Measurements from ENCODE around the gene CCL22.

- no peak for TF ChIP-seq ELK1 (IDR thresholded peaks at IDR 0.05; ENCODE audit: low read depth, low read length)
- no peak for TF ChIP-seq CTCF (IDR thresholded peaks at IDR 0.05)
- TF ChIP-seq POLR2A (IDR thresholded peaks at IDR 0.05; ENCODE audit: low read length), result no peak
- no peak for TF ChIP-seq MYC (IDR thresholded peaks at IDR 0.05; ENCODE audit: borderline replicate concordance, low read length)
- TF ChIP-seq ZC3H11A (IDR thresholded peaks at IDR 0.05), result no peak
- TF ChIP-seq ZNF302 (CRISPR knock-in tag; IDR thresholded peaks at IDR 0.05), result no peak
- no peak for TF ChIP-seq MAX (IDR thresholded peaks at IDR 0.05)
- TF ChIP-seq SMC3 (IDR thresholded peaks at IDR 0.05), result no peak
- TF ChIP-seq CHD4 (IDR thresholded peaks at IDR 0.05; ENCODE audit: borderline replicate concordance), result no peak
- no peak for TF ChIP-seq EHF (CRISPR knock-in tag; IDR thresholded peaks at IDR 0.05)
- TF ChIP-seq BHLHE40 (IDR thresholded peaks at IDR 0.05; ENCODE audit: low read depth, low read length), result no peak
- TF ChIP-seq E2F6 (IDR thresholded peaks at IDR 0.05; ENCODE audit: borderline replicate concordance, low read depth), result no peak
- no peak for TF ChIP-seq KDM5A (IDR thresholded peaks at IDR 0.05)
- no peak for TF ChIP-seq ZSCAN20 (CRISPR knock-in tag; IDR thresholded peaks at IDR 0.05)
Observed at GRCh38 chr16:57395026-57395425, 36.4 kb downstream of the CCL22 start.

Measured in A549 (cell line).